Activated CD8-positive, alpha-beta memory T cell treated with anti-CD3 and anti-CD28 coated beads, Interleukin-2, amount 50 U/mL, for 48 hours (primary cell): ENCODE measurements around the gene TNNT3.

Source experiments
- DNase-seq: peaks from one replicate; pipeline ENCODE4 v3.0.0-alpha.2; 2020

TNNT3 gene

DNA sequence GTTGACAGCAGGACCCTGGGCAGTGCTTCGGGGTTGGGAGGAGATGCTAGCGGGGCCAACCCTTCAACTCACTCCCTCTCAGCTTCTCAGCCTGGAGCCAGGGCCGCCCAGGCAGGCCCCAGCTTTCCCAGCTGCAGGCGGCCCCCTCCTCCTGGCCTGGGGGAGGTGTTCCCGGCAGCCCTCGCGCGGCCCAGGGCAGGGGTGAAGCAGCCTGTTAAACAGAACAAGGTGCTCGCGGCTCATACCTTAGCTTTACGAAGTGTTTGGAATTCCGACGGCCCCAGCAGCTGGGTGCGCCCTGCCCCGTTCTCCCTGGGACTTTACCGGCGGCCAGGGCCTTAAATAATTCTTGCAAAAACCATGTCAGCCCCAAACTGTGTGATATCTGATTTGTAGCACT, 44.8 kb downstream of the TNNT3 start:
- DNase-seq, result no peak

DNA sequence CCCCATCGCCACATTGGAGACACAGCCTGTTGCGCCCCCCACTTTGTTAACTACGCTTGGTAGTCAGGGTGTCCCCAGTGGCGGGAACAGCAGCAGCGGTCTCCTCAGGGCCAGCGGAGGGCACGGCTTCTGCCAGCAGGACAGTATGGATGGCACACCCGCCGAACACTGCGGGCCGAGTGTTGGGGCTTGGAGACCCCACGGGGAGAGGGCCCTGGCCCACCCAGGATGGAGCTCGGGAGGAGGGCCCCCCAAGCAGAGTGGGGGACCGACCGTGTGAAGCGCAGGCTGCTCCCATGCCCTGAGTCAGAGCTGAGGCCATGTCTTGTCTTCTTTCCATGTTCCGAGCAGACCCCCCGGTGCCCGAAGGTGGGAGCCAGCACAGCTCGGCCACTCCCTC, 45.5 kb downstream of the TNNT3 start:
- no peak for DNase-seq

GRCh38 chr11:1966531-1966930, 47.0 kb downstream of the TNNT3 start:
- DNase-seq, result no peak

DNA sequence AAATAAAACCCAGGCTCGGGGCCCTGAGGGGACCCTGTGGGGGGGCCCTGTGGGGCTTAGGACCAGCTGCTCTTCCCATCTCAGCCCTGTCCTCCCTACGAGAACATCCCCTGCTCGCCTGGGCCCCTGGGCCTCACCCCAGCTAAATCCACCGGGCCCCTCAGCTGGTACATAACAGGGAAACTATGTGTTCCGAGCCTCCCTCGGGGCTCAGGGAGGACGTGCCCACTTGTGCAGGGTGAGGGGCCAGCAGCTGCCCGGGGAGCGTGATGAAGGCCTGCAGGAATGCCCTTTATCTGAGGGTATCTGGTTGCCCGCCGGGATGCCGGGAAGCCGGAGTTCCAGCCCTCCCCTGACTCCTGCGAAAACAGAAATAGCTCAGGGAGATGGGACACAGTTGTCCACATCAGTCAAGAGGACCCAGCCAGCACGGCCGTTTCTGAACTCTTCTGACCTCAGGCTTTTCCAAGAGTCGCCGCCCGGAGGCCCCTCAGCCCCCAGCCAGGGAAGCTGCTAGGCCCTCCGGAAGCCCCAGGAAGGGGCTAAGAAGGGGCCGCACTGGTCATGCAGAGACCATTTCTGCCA, 48.2 kb downstream of the TNNT3 start:
- DNase-seq, result no peak

- DNase-seq, result no peak
Measured at GRCh38 chr11:1968454-1969002, 49.0 kb downstream of the TNNT3 start.

- DNase-seq, result no peak
Measured at GRCh38 chr11:1969035-1969434, 49.5 kb downstream of the TNNT3 start.

DNA sequence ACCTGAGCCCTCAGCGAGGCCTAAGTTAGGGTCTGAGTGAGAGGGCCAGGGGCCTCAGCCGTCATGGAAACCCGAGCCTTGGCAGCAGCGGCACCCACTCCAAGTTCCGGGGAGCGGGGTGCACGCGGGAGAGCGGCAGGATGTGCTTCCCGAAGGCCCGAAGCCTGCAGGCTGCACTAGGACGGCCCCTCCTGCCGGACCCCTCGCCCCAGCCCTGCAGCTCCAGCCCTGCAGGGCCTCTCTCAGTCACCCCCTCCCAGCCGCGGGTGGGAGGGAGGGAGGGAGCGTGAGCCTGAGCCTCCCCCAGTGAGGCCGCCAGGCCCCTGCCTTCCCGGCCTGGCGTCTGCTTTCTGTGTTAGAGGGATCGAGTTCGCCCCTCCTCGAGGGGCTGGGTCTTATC, 50.3 kb downstream of the TNNT3 start:
- no peak for DNase-seq

- no peak for DNase-seq
Measured at GRCh38 chr11:1970956-1971355, 51.5 kb downstream of the TNNT3 start.

GRCh38 chr11:1975185-1975584, 55.7 kb downstream of the TNNT3 start:
- DNase-seq, result no peak

GRCh38 chr11:1978720-1979473, 59.4 kb downstream of the TNNT3 start:
- no peak for DNase-seq

- no peak for DNase-seq
Measured at GRCh38 chr11:1979607-1980006, 60.1 kb downstream of the TNNT3 start.

GRCh38 chr11:1982873-1983600, 63.5 kb downstream of the TNNT3 start:
- DNase-seq, result no peak

GRCh38 chr11:1983601-1983961, 64.1 kb downstream of the TNNT3 start:
- DNase-seq, result no peak

DNA sequence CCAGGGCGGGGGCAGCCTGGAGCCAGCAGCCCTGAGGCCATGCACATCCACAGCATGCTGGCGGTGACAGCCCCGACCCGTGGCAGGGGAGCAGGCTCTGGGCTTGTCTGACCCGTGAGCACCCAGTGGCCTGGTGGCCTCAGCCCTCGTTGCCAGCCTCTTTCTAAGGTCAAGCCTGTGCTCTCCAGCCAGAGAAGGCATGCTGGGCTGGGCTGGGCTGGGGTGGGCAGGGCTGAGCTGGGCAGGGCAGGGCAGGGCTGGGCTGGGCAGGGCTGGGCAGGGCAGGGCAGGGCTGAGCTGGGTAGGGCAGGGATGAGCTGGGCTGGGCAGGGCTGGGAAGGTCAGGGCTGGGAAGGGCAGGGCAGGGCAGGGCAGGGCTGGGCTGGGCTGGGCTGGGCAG, 67.5 kb downstream of the TNNT3 start:
- no peak for DNase-seq

DNA sequence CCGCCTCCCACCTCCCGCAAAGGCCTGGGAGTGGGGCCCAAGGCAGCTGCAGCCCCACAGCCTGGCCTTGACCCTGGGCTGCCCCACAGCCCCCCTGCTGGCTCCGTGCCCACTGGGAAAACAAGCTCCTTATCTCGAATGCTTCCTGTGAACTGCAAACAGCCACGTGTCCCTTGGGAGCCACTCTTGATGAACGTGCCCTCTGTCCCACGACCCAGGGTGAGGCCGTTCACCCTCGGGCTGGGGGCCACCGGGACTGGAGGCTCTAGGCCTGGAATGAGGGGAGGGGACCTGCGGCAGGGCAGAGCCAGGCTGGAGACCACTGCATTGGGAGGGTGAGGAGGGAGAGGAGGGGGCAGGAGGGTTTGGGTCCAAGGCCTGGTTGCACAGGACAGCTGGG, 68.7 kb downstream of the TNNT3 start:
- DNase-seq, result no peak
